HG03095 (cell line): Measurements from ENCODE around the gene GLE1.
"Not testable (repeated sequence)": the region's sequence is repeated elsewhere in the genome, so short reads cannot be mapped to it uniquely, and the experiment has no call there.

Experiments
- ATAC-seq: cut with Tn5 transposase; IDR thresholded peaks from one replicate; pipeline ENCODE4 v1.9.1; 2021; ENCODE audit warnings: moderate library complexity; ENCODE audit not compliant: unreplicated experiment

The GLE1 gene

DNA sequence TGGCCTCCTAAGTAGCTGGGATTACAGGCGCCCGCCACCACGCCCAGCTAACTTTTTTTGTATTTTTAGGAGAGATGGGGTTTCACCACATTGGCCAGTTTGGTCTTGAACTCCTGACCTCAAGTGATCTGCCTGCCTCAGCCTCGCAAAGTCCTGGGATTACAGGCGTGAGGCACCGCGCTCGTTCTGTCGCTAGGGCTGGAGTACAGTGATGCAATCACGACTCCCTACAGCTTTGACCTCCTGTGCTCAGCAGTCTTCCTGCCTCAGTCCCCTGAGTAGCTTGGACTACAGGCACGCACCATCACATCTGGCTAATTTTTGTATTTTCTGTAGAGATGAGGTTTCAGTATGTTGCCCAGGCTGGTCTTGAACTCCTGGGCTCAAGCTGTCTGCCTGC is 82.4 kb downstream of the GLE1 start:
- ATAC-seq: not testable (repeated sequence)

GRCh38 chr9:128587453-128587852 is 82.9 kb downstream of the GLE1 start:
- ATAC-seq: no peak

DNA sequence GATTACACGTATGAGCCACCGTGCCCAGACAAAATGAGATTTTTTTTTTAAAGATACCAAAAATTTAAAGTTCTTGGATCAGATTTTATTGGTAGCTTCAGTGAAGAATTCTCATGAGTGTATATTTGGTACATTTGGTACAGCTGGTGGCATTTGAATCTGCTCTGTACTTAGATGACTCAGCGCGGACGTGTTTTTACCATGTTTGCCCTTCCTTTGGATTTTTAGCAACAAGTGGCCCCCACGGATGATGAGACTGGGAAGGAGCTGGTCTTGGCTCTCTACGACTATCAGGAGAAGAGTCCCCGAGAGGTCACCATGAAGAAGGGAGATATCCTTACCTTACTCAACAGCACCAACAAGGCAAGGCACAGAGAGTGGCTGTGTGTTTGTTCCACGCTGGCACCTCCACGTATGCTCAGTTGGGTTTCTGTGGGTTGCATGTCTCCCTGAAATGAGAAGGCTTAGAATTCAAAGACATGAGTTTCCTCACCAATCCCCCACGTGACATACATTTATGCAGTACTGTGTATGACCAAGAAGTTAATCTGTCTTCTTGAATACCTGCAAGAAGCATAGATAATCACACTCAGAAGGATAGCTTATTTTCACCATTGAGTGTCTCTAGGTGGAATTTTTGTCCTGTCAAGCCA is 84.2 kb downstream of the GLE1 start:
- ATAC-seq: no peak
